Ureter (tissue), 1 donor: ENCODE data around the gene CAST. TPM values are rescaled to one million over a fixed set of nuclear protein-coding genes. Genes with fewer than 3 reads are reported as not detected.
A peak's percentile ranks its signal among the peaks of the same experiment; 100 is the strongest.
"Not testable (repeated sequence)": the region's sequence is repeated elsewhere in the genome, so short reads cannot be mapped to it uniquely, and the experiment has no call there.

ENCODE experiments used
- DNase-seq: peaks from one replicate; pipeline ENCODE4 v3.0.0-alpha.2; 2020; ENCODE audit warnings: low spot score
- total RNA-seq: library from RNA; stranded (reverse); gene quantifications from one replicate; pipeline ENCODE4 v1.2.4, GENCODE V29; 2023
- donor health status: DM: yes; HTN: yes; CAD: no.

CAST gene
- total RNA-seq, 1 donor from 2014 or later: 473 TPM

DNA sequence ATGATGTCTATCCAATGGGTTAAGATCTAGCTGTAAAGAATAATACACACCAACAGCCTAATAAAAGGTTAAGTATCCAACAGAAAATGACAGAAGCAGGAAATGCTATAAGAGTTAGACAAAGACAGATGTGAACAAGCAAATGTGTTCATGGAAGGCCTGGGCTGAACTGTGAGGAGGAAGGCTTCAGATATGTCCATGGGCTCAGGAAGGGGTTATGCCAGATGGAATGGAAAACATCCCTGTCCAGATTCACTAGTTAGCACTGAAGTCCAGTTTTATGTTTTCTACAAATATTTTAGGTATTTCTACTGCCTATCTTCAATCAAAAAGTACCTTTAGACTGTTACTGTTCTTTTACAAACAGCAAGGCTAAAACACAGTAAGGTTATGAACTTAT lies 118.5 kb downstream of the CAST start:
- no peak for DNase-seq

DNA sequence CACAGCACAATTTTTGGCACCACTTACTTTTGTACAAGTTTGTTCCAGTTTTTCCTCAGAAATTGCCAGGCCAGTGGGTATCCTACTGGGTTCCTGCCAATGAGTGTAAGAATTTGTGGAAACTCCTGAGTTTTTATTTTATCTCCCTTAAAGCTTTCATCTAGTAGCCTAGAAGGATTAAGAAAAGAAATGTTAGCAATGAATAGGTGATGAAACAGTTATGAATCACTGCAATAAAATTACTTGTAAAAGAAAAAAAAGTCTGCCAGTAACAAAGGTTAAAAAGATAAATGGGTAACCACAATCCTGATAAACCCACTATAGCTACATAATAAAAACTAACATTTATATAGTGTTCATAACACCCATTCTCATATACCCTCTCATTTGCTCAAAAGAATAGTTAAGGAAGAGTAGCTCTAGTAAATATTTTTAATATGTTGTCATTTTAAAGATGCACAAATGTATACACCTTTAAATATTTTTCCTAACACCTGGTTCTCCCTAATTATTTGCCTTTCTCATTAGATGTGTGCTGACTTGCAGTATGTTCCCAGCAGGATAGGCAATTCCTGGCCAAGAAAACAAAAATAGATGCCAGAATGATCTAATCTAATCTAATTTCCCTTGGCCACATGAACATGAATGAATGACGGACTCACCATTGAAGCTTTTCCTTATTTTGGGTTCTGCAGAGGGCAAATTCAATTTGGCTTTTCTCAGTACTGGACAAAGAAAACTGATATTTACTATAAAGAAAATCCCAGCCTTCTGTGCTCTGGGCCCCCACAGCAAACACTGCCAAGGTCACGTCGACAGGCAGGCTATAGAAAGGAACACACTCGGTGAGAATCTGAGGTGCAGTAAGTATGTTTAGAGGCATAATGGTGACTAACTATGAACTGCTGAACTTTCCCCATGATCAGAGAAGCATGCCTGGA lies 119.1 kb downstream of the CAST start:
- DNase-seq: no peak

DNA sequence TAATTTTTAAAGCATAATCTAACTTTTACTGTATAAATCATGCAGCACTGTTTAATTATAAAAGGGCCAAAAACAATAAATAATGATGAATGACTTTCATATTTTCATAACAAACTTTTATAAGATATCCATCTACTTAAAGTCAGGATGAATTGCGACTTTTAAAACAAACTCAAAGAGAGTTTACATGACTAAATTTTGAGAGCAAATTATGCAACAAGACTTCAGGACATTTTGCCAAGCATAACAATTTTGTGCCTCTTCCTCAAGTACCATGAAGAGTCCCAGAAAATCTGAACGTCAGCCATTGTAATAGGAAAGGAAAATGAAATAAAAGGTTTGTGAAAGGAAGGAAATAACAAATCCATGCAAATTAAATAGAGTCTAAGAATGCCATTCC lies 121.2 kb downstream of the CAST start:
- no peak for DNase-seq

DNA sequence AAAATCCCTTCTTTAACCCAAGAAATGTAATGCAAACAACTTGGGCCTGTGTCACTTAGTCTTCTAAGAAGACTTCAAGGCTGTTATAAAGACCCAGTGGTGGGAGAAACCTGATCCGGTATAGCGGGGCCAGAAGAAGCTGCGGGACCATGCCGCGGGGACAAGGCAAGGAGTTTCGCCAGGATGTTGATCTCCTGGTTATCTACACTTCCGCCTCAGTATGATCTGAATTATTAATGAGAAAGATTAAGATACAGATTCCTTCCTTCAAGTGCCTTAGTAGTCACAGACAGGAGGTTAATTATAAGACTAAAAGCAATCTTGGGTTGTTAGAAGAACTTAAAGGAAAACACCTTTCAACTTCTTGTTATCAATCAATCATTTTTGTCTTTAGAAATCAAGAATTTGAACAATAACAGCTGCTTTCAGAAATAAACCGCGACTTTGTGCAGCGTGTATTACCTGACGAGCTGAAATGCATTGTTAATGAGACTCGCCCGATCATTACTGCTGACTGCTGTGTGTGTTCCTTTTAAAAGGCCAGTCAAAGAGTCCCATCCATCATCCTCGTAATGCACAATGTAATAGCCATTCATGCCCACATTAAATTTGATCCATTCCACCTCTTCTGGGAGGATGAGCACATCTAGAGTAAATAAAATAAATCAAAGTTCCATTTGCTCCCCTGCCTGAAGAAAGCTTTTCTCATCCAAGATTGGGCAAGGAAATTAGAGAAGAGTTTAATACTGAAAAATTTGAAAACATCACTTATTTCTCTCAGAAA lies 123.3 kb downstream of the CAST start:
- DNase-seq: no peak

GRCh38 chr5:96788112-96788749 lies 126.1 kb downstream of the CAST start:
- DNase-seq: no peak

DNA sequence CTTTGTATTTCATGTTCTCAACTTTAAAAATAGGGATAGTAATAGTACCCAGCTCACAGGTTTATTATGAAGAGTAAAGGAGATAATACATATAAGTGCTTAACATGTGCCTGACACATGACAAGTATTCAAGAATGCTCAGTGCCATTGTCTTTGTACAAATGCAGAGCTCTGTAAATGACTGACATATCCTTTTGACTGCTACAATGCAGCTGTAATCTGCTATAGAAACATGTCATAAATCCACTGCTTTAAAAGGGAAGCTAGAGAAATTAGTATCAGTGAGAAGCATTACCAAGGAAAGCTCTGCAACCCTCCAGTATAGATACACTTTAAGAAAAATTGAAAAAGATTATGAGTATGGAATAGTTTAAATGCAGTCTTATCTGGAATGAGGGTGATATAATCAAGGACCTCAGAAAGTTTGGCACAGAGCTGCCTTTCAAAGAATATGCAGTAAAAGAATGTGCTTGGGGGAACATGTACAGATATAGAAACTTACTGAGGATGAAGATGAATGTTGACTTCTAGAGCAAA lies 127.7 kb downstream of the CAST start:
- DNase-seq: no peak

DNA sequence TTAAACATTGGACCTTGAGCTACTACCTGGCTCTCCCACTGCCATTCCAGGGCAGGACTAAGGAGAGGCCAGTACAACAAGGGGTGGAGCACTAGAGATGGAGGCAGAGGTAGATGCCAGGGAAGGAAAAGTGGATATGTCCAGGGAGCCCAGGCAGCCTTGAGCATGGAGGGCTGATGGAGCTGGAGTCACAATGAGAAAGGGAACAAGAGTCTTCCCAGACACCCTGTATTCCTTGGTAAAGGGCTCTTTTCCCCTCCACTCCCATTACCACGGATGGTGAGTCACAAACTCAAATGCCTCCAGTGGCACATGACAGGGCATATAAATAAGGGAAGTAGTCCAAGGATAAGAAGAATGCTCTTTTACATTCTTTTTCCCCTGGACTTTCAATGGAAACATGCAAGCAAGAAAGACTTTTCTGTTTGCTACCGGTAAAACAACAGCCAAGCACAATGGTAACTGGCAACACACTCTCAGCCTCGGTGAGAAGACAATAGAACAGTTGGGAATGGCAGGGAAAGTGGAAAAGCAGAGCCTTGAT lies 128.9 kb downstream of the CAST start:
- DNase-seq: no peak

- no peak for DNase-seq
Observed at GRCh38 chr5:96794757-96795156, 132.6 kb downstream of the CAST start.

DNA sequence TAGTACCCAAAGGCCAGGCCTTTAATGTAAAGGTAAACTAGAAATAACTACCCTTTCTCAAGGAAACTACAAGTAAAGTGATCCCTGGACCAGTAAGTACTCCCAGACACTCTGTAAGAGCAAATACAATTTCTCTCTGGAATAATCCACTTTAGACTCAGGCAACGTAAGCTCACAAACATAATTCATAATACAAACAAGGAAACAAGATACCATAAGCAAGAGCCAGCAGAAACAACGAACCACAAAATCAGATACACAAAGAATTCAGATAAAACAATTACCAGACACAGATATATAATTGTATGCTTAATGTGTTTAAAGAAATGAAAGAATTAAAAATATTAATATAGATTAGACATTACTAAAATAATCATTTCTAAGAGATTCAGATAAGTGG lies 133.4 kb downstream of the CAST start:
- no peak for DNase-seq

DNA sequence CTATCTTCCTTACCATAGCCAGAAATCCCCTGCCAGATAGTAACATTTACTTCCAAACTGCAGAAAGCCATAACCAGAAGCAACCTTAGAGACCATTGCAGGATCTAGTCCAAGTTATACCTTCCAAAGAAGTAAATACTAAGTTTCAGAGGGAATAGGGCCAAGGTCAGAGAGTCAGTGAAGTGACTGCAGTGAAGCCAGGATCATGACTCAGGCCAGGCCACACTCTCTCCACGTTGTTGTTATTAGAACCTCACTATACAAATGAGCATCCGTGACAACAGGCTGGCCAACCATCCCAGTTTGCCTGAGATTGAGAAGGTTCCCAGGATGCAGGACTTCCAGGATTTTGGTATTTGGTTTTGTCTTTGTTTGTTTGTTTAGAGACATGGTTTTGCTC lies 134.3 kb downstream of the CAST start:
- DNase-seq: no peak

- not testable (repeated sequence) for DNase-seq
Observed at GRCh38 chr5:96801718-96802117, 139.5 kb downstream of the CAST start.

DNA sequence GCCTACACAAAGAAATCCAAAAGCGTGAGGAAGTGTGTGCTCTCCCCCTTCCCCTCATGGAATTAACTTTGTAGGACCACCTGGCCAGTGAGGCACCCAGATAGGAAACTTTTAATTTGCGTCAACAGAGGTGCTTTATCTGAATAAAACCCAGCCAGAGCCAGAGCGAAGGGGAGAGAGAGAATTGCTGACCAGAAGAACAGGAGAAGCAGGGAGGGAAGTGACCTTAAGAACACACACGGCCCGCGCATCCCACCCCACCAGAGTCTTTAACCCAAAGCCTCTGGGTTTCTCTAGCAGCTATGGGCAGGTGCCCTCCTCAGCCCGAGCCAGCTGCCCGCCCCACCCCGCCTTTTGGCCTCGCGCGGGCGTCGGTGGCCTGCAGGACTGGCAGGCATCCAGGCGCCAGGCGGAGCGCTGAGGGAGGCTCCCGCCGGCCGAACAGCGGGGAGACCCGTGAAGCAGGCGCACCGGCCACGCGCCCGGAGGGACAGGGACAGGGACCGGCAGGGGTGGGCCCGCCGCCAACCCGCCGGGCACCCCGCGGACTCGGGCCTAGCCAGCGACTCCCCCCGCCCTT lies 145.0 kb downstream of the CAST start:
- DNase-seq: peak; percentile 72

DNA sequence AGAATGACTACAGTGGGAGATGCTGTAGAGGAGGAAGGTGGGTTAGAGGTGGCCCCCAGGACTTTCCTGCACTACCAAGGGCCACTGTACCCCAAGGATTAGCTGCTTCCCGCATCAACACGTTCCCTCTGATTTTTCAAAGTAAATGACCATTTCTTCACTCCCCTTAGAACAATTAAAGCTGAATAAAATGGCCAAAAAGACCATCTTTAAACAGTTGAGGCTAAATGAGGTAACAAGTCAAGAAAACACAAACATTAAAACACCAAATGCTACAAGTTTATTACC lies 146.3 kb downstream of the CAST start:
- no peak for DNase-seq

DNA sequence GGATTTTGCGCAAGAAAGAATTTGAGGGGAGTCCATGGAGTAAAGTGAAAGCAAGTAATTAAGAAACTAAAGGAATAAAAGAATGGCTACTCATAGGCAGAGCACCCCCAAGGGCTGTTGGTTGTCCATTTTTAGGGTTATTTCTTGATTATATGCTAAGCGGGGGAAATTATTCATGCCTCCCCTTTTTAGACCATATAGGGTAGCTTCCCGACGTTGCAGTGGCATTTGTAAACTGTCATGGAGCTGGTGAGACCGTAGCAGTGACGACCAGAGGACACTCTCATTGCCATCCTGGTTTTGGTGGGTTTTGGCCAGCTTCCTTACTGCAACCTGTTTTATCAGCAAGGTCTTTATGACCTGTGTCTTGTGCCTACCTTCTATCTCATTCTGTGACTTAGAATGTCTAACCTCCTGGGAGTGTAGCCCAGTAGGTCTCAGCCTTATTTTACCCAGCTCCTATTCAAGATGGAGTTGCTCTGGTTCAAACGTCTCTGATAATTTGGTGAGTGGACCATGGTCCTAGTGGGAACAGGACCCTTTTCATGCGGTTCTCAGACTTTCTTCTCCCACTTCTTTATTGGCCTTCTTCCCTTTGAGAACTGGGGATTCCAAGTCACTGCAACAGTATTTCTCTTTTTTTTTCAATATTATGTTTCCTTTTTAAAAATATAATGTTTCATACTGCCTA lies 146.8 kb downstream of the CAST start:
- no peak for DNase-seq

DNA sequence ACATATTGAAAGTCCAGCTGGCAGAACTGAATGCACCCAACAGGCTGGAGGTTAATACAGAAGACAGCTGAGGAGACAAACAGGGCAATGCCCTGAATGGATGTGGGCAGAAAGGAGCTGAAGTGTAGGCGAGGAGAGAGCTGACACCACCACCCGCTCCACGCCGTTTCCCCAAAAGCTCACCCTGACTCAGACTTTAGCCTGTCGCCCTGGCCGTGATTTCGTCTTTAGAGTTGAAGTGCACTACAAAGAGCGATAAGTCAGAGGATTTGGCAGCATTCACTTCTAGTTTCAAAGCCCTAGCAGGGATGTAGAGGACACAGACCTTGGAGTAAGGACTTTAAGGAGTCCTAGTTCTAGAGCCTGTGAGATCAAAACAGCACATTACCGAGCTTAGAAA lies 147.7 kb downstream of the CAST start:
- no peak for DNase-seq

- DNase-seq: no peak
Observed at GRCh38 chr5:96812851-96813250, 150.7 kb downstream of the CAST start.

- DNase-seq: no peak
Observed at GRCh38 chr5:96814041-96814440, 151.9 kb downstream of the CAST start.

- DNase-seq: no peak
Observed at GRCh38 chr5:96816411-96816939, 154.3 kb downstream of the CAST start.

GRCh38 chr5:96816991-96817390 lies 154.8 kb downstream of the CAST start:
- no peak for DNase-seq

DNA sequence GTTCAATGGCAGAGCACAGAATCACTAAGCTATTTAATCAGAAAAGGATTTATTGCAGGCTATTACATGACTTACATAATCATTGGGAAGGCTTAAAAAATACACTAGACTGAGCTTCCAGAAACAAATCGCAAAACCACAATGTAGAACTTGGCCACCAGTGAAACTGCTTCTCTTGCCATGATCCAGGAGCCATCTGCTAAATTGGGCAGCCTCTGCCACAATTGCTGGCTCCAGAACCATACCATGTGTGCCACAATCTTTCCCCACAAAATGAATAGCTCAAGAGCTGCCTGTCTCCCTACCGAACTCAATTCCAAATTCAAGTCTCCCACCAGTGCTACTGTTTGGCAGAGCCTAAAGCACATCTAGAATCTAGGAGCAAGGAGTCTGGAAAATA lies 155.3 kb downstream of the CAST start:
- DNase-seq: no peak
